ENCODE measurements around the gene CBLL2. TPM values are rescaled to one million over a fixed set of nuclear protein-coding genes. Genes with fewer than 3 reads are reported as not detected.

CBLL2 gene
- total RNA-seq, 1 experiment from 2014 or later, result not detected

GRCh38 chrX:22234380-22234779, 38.3 kb upstream of the CBLL2 start (continued):
- no peak for TF ChIP-seq MAX (IDR thresholded peaks at IDR 0.05)
- TF ChIP-seq CBX3 (IDR thresholded peaks at IDR 0.05; ENCODE audit: low read depth), result no peak

- H3K9me3 ChIP-seq (ENCODE audit: control insufficient read depth in 1 of 2, insufficient read depth in 1 of 2, low read depth in 1 of 2, low read length in 2 of 2), result no peaks in the 10 kb centered on the region
- no peak for TF ChIP-seq ZFX (IDR thresholded peaks at IDR 0.05)
- no peak for TF ChIP-seq ZNF274 (IDR thresholded peaks at IDR 0.05; ENCODE audit: low read depth, low read length)
- no peak overlapping the region for H3K9ac ChIP-seq (ENCODE audit: low read length)
- no peaks in the 10 kb centered on the region for H3K4me1 ChIP-seq (ENCODE audit: control insufficient read depth in 1 of 2, insufficient read depth in 2 of 2, low read length in 2 of 2)
- H4K20me1 ChIP-seq (ENCODE audit: insufficient read depth), result no peaks in the 10 kb centered on the region
- no peaks in the 10 kb centered on the region for H3K27me3 ChIP-seq (ENCODE audit: insufficient read depth, low read length)
- no peak for DNase-seq (ENCODE audit: low read depth, low spot score)
- BruUV-seq (replicated peaks), result no TSS peak
- H3K4me3 ChIP-seq (replicated peaks in 1 of 2; ENCODE audit: low read depth in 1 of 2, low read length in 2 of 2), result no peak overlapping the region
- intact Hi-C loops (cut with micrococcal nuclease), result no loop called here
- ChIA-PET RAD21 (ENCODE audit: low non-redundant PET in 1 of 2, low total read pairs in 2 of 2, uncharacterized antibody in 2 of 2, unreplicated experiment in 2 of 2) (no interaction called here), POLR2A (no interaction called here), CTCF (no interaction called here)
- no peak overlapping the region for H3K27ac ChIP-seq (ENCODE audit: low read depth, low read length)
- no peak for ATAC-seq
- no peak overlapping the region for H3K4me2 ChIP-seq (ENCODE audit: low read length)
- H2AFZ ChIP-seq (ENCODE audit: low read depth, low read length, poor library complexity, severe bottlenecking), result no peak overlapping the region
- no peaks in the 10 kb centered on the region for H3K36me3 ChIP-seq (ENCODE audit: control insufficient read depth in 1 of 2, insufficient read depth in 2 of 2, low read length in 2 of 2)
- H3K79me2 ChIP-seq (ENCODE audit: insufficient read depth, low read length), result no peaks in the 10 kb centered on the region
- no peaks in the 10 kb centered on the region for H3K9me2 ChIP-seq (ENCODE audit: insufficient read depth)
These were observed 35.2 kb upstream of the CBLL2 start for GRCh38 chrX:22237479-22237878.

- DNase-seq (ENCODE audit: low read depth, low spot score) (no peak), ATAC-seq (no peak)
- Histone ChIP-seq H3K9me3 (ENCODE audit: control insufficient read depth in 1 of 2, insufficient read depth in 1 of 2, low read depth in 1 of 2, low read length in 2 of 2) (no peaks in the 10 kb centered on the region), H3K4me1 (ENCODE audit: control insufficient read depth in 1 of 2, insufficient read depth in 2 of 2, low read length in 2 of 2) (no peaks in the 10 kb centered on the region), H3K36me3 (ENCODE audit: control insufficient read depth in 1 of 2, insufficient read depth in 2 of 2, low read length in 2 of 2) (no peaks in the 10 kb centered on the region), H3K9ac (ENCODE audit: low read length) (no peak overlapping the region), H3K4me2 (ENCODE audit: low read length) (no peak overlapping the region), H3K27me3 (ENCODE audit: insufficient read depth, low read length) (no peaks in the 10 kb centered on the region), H3K79me2 (ENCODE audit: insufficient read depth, low read length) (no peaks in the 10 kb centered on the region), H3K27ac (ENCODE audit: low read depth, low read length) (no peak overlapping the region), H2AFZ (ENCODE audit: low read depth, low read length, poor library complexity, severe bottlenecking) (no peak overlapping the region), H4K20me1 (ENCODE audit: insufficient read depth) (no peaks in the 10 kb centered on the region), H3K9me2 (ENCODE audit: insufficient read depth) (no peaks in the 10 kb centered on the region), H3K4me3 (replicated peaks in 1 of 2; ENCODE audit: low read depth in 1 of 2, low read length in 2 of 2) (no peak overlapping the region)
- RAD21 ChIA-PET (ENCODE audit: low non-redundant PET in 1 of 2, low total read pairs in 2 of 2, uncharacterized antibody in 2 of 2, unreplicated experiment in 2 of 2), result no interaction called here
- CTCF ChIA-PET, result no interaction called here
- intact Hi-C loops (cut with micrococcal nuclease), result no loop called here
- POLR2A ChIA-PET, result no interaction called here
- no TSS peak for BruUV-seq (replicated peaks)
- no peak for TF ChIP-seq MAX (IDR thresholded peaks at IDR 0.05)
- TF ChIP-seq POLR2AphosphoS5 (IDR thresholded peaks at IDR 0.05; ENCODE audit: low read depth, low read length), result no peak
- TF ChIP-seq YY1 (IDR thresholded peaks at IDR 0.05; ENCODE audit: extremely low read depth, insufficient replicate concordance, low read depth, low read length), result no peak
- TF ChIP-seq POLR2A (IDR thresholded peaks at IDR 0.05; ENCODE audit: borderline replicate concordance, extremely low read depth, insufficient read depth, insufficient read length), result no peak
- TF ChIP-seq ELF1 (IDR thresholded peaks at IDR 0.05; ENCODE audit: borderline replicate concordance, low read depth), result no peak
- no peak for TF ChIP-seq TCF7L2 (IDR thresholded peaks at IDR 0.05; ENCODE audit: borderline replicate concordance, extremely low read depth, insufficient read depth, insufficient read length)
- no peak for TF ChIP-seq REST (IDR thresholded peaks at IDR 0.05; ENCODE audit: low read depth)
- no peak for TF ChIP-seq CEBPB (IDR thresholded peaks at IDR 0.05; ENCODE audit: low read depth)
- TF ChIP-seq ZBTB33 (IDR thresholded peaks at IDR 0.05; ENCODE audit: extremely low read depth, insufficient replicate concordance, low read length), result no peak
- no peak for TF ChIP-seq JUND (IDR thresholded peaks at IDR 0.05)
- TF ChIP-seq ZNF274 (IDR thresholded peaks at IDR 0.05; ENCODE audit: low read depth, low read length), result no peak
These were observed 26.1 kb upstream of the CBLL2 start for GRCh38 chrX:22246620-22247019.

Data from HCT116 (cell line).